GM18508 (cell line): ENCODE measurements around the gene ECM1.

ENCODE experiments used
- ATAC-seq: cut with Tn5 transposase; IDR thresholded peaks from one replicate; pipeline ENCODE4 v1.9.1; 2021; ENCODE audit warnings: moderate number of reproducible peaks; ENCODE audit not compliant: insufficient read depth, unreplicated experiment

The ECM1 gene

DNA sequence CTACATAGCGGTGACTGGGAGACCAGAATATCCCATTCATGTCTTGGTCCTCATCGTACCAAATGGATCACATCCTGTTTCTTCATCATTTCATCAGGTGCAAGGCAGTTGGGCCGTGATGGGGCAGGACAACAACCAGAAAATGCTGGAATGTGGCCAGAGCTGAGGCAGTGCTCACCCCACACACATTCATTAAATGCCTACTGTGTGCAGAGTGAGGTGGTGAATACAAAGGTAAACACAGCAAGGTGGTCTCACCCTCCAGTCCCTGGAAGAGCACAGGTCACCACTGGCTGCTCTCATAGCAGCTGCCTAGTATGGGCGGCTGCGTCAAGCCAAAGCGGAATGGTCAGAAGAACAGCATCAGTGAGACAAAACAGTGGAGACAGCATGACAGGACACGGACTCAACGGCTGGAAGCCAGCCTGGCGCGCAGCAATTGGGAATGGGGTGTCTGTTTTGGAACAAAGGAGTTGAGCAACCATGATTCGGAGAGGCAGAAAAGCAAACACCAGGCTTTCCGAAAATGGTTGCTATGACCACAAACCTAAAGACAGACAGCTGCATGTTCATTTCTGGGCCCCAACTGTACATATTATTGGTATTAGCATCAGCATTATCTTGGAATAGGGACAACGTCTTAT, 35.7 kb downstream of the ECM1 start:
- ATAC-seq: no peak

DNA sequence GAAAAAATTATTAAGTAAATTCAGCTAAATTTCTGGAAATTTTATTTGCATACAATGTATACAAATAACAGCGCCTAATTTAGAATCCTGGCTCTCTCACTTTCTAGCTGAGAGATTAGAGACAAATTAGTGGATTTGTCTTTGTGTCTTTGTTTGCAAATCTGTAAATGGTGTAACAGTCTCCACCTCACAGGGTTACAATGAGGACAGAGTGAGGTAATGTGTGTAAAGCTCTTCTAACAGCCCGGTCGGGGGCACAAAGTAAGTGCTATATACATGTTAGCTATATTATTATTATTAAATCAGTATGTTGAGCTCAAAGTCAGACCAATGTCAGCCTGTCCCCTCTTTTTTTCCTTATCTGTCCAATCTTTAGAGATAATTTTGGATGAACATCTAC, 36.3 kb downstream of the ECM1 start:
- ATAC-seq: no peak

DNA sequence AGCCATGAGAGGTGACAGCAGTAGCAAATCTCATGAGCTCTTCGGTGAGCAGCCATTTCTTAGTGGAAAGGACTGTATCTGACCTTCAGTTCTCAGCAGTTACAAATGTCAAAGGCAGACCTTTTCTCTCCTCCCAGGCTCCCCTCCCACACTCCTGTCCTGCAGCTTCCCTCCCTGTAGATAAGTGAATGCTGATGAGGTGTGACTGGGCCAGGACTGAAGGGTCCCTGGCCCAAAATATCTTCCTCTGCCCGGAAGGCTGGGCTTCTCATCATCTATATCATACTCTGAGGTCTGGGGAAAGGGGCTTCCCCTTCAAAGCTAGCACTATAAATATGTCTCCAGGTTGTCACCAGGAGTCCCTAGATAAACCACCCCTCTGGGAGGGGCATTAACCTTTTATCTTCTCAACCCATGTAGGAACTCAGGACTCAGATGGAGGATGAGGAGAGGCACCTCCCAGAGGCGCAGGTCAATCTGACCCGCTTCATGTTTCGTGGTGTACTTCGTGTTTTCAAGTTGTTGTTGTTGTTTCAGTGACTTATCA, 37.6 kb downstream of the ECM1 start:
- no peak for ATAC-seq

DNA sequence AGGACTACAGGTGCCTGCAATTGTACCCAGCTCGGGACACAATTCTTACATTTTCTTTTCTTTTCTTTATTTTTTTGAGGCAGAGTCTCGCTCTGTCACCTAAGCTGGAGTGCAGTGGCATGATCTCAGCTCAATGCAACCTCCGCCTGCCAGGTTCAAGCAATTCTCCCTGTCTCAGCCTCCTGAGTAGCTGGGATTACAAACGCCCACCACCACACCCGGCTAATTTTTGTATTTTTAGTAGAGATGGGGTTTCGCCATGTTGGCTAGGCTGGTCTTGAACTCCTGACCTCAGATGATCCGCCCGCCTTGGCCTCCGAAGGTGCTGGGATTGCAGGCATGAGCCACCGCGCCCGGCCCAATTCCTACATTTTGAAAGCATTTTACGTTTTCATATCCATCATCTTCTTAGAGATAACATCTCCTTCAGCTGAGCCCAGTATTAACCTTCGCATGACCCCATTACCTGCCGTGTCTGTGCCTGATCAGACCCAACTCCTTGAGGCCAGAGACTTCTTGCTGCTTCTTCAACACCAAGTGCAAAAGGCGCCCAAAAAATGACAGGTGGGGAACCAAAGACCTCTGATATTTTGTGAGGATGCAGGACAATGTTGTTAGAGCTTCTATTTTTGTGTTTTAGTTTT, 38.5 kb downstream of the ECM1 start:
- ATAC-seq: no peak

DNA sequence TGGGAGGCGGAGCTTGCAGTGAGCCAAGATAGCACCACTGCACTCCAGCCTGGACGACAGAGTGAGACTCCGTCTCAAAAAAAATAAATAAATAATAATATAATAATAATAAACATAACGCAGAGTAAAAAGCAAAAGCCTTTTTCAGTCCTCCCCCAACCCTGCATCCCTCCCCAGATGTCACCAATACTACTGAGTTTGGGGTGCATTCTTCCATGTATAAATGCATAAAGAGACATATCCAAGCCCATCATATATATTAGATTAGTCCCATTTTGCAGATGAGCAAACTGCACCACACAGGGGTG, 40.4 kb downstream of the ECM1 start:
- ATAC-seq: no peak

DNA sequence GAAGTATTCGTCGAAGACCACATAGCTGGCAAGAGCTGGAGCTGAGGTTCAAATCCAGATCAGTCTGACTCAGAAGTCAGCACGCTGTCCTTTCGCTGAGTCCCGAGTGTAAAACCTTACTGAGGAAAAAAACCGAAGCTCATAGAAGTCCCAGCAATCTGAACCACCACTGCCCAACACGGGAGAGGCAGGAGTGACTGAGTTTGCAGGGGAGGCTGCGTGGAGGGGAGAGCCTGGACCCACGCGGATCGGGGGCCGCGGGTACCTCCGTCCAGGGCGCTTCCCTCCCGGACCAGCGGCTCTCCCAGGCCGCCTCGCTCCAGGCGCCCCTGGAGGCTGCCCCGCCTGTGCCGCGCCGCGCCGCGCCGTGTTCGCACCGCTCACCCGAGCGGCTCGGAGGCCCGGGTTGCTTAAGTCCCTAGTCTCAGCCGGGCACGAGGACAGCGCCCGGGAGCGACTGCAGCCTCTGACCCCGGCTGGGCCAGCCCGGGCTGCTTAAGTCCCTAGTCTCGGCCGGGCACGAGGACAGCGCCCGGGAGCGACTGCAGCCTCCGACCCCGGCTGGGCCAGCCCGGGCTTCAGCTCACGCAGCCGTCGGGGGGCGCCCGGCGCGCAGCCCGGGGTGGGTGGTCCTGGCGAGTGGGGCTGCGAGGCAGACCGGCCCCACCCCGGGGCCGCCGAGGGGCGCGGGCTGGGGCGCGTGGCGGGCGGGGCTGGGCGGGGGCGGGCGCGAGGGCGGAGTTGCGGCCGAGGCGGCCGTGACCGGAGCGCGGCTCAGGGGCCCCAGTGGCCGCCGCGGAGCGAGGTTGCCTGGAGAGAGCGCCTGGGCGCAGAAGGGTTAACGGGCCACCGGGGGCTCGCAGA, 41.0 kb downstream of the ECM1 start, which contains the start of gene ADAMTSL4:
ADAMTSL4 (plus strand) TSS at position 777 of the 864 bp plus-strand sequence. CDS start 2,881 bp downstream, outside the sequence.
- no peak for ATAC-seq

DNA sequence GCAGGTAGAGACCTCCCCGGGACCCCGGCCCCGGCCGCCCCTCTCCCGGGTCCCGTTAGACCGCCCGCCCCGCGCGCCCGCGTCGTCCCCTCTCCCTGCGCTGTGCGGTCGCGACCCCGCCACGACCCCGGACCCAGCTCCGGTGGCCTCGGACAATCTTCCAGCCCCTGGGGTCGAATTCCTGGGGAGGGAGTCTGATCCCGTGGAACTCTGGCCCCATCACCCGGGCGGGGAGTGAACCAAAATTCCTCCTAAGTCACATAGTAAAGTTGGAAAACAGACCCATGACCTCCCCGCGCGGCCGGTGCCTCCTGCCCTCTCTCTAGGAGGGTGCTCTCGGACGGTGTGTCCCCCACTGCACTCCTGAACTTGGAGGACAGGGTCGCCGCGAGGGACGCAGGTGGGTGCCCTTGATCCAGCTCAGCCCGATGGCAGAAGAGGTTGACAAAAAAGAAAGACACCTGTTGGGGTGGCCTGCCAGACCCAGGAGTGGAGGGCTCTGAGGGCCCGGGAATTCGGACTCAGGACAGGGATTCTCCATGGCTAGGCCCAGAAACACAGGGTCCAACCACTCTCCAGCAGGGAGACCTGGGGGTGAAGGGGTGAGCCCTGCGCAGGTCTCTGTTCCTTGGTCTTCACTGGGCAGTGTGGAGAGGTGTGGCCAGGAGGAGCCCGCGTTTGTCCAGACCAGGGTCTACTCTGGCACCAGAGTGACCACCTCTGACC, 41.8 kb downstream of the ECM1 start:
- ATAC-seq: no peak

DNA sequence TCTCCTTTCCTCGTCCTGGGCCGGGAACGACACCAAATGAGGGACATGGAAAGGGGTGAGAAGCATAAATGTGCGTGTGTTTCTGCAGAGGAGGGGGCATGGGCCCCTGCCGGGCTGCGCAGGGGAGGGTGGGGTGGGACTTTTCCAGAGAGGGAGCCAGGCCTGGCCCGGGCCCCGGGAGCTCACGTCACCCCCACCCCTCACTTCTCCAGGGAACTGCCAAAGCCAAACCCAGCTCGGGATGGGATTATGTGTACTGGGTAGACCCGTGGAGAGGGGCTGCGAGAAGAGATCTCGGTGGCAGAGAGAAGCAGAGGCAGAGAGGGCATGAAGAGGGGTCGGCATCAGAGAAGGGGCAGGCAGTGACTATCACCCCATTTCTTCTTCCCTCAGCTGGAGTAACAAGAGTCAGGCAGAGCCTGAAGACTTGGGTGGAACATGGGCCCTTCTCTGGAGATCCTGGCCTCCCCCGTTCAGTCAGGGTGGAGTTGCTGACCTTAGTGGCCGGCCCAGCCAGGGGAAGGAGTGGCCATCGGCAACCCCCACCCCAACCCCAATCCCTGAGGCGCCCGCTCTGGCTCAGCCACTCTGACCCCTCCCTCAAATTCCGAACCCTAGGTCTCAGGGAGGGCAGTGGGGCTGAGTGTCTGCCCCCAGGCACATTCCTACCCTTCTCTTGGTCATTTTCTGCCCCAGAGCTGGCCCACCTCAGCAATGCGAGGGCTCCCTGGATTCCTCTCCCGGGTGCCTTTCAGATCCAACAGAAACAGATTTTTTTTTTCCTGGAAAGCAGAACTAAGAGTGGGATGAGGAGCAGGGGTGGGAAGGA, 42.5 kb downstream of the ECM1 start:
- no peak for ATAC-seq

DNA sequence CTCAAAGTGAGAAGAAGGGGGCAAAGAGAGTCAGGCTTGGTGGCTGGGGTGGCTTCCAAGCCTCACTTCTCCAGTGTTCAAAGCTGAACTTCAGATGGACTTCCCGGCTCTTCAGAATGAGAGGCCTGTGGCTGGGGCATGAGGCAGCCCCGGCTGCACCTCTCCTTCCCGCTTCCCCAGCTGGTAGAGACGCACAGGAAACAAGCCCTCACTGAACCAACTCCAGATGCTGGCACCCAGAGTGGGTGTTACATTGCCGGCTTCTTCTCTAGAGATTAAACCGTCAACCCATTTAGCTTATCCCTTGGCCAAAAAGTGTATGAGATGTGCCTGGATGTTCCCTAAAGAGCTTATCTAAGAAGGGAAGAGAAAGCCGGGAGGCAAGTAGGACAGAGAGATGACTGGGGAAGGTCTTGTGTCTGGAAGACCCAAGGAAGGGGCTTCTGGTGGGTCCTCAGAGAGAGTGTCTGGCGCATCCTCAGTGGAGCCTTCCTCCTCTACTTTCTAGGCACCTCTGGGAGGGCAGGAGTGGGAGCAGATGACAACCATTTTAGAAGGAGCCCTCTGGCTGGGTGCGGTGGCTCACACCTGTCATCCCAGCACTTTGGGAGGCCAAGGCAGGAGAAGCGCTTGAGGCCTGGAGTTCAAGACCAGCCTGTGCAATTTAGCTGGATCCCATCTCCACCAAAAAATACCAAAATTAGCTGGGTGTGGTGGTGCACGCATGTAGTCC, 43.3 kb downstream of the ECM1 start:
- ATAC-seq: no peak

DNA sequence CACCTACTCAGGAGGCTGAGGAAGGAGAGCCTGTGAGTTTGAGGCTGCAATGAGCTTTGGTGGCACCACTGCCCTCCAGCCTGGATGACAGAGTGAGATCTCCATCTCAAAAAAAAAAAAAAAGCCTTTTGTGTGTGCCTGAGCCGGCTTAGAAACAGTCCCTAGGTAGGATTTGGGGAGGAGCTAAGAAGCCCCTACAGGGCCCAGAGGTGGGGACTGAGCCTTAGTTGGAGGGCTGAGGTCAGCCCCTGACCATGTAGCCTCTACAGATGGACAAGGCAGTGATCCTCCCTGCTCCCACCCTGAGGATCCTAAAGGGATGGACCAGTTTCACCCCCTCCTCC, 43.8 kb downstream of the ECM1 start:
- ATAC-seq: no peak

DNA sequence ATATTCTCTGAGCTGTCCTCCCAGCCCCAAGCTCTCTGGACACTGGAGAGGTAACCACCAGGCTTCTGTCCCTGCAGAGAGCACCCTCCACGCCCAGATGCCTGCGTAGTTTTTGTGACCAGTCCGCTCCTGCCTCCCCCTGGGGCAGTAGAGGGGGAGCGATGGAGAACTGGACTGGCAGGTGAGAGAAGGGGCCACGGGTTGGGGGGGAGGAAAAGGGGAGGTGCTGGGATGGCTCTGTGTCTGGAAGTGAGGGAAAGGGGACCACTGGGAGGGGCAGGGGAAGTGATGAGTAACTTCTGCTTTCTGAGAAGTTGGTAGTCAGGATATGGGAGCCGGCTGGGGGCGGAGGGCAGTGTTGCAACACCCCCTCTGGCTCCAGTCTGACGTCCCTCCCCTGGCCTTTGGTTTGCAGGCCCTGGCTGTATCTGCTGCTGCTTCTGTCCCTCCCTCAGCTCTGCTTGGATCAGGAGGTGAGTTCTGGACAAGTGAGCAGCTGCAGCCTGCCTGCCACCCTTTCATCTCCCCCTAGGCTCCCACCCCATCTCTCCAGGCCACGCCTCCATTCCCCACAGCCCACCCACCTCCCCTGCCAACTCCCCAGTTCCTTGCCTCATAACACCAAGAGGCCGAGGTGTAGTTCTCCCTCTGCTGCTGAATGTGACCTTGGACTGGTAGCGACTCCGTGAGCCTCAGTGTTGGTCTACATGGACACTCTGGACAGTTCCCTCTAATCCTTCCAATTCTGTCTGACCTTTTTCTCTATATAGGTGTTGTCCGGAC, 44.4 kb downstream of the ECM1 start:
- ATAC-seq: no peak

DNA sequence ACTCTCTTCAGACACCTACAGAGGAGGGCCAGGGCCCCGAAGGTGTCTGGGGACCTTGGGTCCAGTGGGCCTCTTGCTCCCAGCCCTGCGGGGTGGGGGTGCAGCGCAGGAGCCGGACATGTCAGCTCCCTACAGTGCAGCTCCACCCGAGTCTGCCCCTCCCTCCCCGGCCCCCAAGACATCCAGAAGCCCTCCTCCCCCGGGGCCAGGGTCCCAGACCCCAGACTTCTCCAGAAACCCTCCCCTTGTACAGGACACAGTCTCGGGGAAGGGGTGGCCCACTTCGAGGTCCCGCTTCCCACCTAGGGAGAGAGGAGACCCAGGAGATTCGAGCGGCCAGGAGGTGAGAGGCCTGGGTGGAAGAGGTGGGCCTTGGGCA, 45.0 kb downstream of the ECM1 start:
- no peak for ATAC-seq

DNA sequence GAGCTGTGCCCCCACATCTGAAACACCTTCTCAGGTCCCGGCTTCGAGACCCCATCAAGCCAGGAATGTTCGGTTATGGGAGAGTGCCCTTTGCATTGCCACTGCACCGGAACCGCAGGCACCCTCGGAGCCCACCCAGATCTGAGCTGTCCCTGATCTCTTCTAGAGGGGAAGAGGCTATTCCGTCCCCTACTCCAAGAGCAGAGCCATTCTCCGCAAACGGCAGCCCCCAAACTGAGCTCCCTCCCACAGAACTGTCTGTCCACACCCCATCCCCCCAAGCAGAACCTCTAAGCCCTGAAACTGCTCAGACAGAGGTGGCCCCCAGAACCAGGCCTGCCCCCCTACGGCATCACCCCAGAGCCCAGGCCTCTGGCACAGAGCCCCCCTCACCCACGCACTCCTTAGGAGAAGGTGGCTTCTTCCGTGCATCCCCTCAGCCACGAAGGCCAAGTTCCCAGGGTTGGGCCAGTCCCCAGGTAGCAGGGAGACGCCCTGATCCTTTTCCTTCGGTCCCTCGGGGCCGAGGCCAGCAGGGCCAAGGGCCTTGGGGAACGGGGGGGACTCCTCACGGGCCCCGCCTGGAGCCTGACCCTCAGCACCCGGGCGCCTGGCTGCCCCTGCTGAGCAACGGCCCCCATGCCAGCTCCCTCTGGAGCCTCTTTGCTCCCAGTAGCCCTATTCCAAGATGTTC, 45.6 kb downstream of the ECM1 start:
- ATAC-seq: no peak

DNA sequence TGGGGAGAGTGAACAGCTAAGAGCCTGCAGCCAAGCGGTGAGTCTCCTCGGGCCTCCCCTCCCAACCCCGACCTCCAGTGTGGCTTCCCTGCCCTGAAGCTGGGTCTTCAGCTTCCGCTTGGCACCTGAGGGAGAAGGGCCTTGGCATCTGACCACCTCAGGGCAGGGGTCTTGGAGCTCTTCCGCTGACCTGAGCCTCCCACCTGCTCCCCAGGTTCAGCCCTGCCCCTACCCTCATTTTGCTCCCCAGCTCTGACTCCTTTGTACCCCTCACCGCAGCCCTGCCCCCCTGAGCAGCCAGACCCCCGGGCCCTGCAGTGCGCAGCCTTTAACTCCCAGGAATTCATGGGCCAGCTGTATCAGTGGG, 46.2 kb downstream of the ECM1 start:
- no peak for ATAC-seq

DNA sequence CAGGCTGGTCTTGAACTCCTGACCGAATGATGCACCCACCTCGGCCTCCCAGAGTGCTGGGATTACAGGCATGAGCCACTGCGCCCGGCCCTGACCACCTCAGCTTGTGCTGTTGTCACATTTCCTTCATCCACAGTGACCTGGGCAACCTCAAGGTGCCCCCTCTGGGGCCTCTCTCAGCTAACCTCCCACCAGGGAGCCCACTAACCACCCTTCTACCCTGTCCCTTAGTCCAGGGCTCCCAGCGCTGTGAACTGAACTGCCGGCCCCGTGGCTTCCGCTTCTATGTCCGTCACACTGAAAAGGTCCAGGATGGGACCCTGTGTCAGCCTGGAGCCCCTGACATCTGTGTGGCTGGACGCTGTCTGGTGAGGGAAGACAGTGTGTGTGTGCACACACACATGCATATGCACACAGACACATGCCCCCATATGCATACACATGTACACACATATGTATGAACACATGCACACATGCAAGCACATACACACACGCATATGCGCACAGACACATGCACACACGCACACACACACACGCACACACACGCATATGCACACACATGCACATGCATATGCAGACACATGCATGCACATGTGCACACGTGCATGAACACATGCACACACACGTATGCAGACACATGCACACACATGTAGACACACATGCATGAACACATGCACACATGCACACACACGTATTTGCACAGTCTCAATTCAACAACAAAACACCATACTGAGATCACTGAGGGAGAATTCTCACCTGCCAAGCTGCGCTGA, 47.5 kb downstream of the ECM1 start:
- ATAC-seq: no peak

DNA sequence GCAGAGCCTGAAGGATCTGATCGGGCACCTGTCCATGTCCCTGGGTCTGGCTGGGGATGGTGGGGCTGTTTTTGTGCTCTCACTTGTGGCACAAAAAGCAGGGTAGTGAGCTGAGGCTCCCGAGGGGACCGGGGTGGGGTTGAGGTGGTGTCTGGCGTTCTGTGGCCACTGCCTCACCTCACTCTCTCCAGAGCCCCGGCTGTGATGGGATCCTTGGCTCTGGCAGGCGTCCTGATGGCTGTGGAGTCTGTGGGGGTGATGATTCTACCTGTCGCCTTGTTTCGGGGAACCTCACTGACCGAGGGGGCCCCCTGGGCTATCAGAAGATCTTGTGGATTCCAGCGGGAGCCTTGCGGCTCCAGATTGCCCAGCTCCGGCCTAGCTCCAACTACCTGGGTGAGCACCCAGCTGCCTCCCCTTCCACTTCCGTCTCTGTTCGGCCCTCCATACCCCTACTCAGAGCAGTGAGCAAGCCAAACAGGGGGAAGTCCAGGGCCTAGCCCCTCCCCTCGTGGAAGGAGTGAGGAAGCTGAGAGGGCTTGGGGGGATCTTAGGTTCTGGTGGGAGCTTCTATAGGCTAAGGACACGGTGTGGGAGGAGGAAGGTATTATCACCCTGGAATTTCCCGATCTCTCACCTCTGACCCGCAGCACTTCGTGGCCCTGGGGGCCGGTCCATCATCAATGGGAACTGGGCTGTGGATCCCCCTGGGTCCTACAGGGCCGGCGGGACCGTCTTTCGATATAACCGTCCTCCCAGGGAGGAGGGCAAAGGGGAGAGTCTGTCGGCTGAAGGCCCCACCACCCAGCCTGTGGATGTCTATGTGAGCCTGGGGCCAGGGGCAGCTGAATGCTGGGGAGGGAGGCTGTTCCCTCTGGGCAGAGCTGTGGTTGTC, 48.3 kb downstream of the ECM1 start:
- ATAC-seq: no peak
